HG02763 (cell line): ENCODE measurements around the gene GLOD5.

Experiments
- ATAC-seq: cut with Tn5 transposase; IDR thresholded peaks from one replicate; pipeline ENCODE4 v1.9.1; 2021; ENCODE audit warnings: mild to moderate bottlenecking, moderate library complexity; ENCODE audit not compliant: unreplicated experiment

The GLOD5 gene

DNA sequence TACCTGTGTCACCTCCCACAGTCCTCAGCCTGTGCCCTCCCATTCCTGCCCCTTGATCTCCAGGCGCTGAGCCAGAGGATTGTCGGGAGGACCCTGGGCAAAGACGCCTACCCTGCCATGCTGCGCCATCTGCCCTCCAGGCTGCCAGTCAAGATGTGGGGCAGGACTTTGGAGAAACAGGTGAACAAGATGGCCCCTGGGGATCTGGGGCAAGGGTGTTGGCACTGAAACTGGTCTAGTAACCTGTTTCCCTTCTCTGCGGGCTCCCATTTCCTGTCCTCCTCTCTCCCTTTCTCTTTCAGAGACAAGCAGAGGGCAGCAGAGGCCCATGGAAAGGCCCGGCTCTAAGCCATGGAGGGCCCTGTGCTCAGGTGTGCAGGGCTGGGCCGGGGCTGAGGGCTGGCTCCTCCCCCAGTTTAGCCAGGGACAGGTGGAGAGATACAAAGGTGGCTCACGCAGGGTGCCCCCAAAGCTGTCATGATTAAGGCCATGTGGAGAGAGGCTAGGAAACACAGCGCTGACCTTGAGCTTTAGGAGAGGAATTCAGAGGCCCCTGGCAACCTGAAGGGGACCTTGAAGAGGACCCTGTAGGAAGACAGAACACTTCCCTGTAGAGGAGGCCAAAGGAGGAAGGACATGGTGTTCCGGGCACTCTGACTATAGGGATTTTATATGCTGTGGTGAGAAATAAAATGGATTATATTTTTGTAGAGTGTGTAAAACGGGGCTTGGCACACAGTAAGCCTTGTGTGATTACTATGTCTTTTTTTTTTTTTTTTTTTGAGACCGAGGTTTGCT, at the start of gene GLOD5:
Gene GLOD5, plus strand, starts transcription at position 74 of the 798 bp plus-strand sequence. Its CDS starts 44 bp downstream, at position 118.
- no peak for ATAC-seq

DNA sequence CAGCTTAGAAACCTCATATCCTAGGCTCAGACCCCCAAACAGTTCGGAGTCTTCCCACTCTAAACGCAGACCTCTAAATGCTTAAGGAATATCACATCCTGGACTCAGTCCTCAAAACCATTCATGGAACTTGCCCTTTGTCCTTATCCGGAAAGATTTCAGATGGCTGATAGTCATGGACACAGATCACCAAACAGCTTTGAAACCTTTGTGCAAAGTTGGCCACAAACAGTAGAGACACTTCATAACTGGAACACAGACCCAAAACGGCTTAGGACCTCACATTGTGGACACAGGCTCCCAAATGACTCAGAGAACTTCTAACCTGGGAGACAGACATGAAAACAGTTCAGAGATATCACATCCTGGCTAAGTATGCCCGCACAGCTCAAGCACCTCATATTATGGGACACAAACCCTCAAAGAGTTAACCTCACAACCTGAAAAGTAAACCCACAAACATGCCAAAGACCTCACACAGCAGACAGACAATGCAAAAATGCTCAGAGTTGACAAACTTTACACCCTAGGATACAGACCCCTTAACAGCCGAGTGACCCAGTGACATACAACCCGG, 49.5 kb upstream of the GLOD5 start:
- no peak for ATAC-seq

DNA sequence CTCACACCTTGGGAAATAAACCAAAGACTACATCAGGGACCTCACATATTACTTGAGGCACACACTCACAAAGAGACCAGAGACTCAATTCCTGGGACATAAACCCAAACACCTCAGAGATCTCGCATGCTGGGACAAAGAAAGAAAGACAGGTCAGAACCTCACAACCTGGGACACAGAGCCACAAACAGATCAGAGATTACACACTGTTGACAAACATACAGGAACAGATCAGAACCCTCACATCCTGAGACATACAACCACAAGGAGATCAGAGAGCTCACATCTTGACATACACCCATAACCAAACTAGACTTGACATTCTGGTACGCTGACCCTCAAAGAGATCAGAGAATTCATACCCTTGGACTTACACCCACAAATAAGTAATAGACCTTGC, 47.7 kb upstream of the GLOD5 start:
- ATAC-seq = no peak

DNA sequence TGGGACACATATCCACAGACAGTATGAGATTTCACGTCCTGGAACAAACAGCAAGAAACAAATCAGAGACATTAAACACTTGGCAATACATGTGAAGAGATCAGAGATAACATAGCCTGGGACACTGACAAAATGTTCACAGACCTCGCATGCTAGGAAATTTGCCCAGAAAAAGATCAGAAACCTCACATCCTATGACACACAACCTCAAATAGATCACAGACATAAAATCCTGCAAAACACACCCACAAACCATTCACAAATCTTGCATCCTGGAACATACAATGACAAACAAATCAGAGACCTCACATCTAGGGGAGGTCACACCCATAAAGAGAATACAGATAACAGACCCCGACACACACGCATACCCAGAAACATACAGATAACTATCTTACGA, 47.0 kb upstream of the GLOD5 start:
- ATAC-seq = no peak

DNA sequence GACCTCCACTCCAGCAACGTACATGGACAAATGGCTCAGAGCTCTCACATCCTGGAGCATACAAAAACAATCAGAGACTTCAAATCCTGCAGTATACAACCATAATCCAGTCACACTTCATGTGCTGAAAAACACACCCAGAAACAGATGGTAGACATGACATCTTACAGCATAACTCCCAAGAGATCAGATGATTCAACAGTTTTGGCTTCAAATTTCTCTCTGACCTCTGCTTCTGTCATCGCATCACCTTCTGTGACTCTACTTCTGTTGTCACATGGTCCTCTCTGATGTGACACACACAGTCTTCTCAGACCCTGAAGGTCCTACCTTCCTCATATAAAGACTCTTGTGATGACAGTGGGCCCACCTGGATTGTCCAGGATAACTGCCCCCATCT, 46.5 kb upstream of the GLOD5 start:
- no peak for ATAC-seq

DNA sequence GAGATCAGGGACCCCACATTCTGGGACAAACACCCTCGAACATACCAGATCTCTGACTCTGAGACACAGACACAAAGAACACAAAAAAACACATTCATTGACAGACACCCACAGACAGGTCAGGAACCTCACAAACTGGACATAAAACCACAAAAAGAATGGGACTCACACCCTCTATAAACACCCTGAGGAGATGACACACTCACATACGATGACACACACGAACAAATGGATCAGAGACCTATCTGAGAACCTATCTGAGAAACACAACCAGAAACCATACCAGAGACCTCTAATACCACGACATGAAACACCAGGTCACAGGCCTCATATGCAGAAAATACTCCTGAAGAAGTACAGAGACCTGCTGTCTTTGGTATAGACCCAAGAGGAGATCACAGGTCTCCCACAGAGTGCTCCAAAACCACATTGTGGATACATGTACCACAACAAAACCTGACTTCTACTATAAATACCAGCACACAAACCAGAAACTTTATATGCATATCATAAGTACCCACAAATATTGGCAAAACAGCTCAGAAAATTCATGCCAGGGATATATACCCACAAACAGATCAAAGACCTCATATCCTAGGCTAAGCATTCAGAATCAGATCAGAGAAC, 45.6 kb upstream of the GLOD5 start:
- ATAC-seq = no peak

DNA sequence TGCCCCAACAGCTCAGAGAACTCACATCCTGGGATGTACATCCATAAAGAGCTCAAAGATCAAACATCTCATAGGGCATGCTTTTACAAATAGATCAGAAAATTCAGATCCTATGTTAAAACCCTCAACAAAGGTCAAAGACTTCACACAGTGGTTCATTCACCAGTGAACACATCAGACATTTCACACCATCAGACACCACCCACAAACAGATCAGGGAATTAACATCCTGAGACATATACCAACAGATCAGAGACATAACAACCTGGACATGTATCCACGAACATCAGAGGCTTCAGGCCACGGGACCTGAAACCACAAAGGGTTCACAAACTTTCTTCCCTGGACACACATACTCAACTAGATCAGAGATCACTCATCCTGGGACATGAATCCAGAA, 41.6 kb upstream of the GLOD5 start:
- no peak for ATAC-seq

DNA sequence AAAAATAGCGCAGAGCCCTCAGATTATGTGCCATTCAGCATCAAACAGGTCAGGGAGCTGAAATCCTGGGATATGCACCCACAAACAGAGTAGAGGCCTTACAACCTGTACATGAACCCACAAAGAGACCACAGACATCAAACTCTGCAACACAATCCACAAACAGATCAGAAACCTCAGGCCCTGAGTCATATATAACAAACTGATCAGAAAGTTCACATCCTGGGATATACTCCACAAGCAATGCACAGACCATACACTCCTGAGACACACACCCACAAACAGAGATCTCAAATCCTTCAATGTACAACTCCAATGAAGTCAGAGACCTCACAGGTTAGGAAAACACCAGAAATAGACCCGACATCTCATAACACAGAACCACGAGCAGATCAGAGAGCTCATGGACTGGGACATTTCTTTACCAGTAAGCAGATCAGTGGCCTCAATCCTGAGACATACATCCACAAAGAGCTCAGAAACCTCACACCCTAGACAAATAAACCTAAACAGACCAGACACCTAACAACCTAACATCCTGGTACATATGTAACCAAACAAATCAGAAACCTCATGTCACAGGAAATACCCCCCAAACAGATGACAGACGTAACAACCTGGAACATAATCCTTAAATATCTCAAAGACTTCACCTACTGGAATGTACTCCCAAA, 40.8 kb upstream of the GLOD5 start:
- ATAC-seq = no peak

DNA sequence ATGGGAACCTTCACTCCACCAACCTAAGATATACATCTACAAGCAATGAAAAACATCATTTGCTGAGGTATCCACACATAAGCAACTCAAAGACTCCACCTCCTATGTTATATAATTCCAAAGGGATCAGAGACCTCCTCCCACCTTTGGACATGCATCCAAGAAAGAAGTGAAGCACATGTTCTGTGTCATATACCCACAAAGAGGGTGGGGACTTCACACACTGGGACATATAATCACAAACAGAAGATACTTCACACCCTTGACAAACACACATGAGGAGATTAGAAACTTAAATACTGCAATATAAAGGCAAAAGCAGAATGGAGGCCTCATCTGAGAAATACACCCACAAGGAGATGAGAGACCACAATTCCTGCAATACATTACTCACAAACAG, 39.6 kb upstream of the GLOD5 start:
- no peak for ATAC-seq

DNA sequence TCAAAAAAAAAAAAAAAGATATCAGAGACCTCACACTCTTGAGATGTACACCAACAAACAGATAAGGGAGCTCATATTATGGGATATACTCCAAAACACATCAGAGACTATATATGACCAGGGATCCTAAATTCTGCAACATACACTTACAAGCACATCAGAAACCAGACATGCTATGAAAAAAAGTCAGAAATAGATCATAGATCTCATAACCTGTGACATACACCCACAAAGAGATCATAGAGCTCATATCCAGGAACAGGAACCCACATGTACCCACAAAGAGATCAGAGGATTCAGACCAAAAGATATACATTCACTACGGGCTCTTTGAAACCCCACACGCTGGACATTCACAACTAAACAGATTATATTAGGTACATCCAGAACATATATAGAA, 35.0 kb upstream of the GLOD5 start:
- ATAC-seq = no peak

DNA sequence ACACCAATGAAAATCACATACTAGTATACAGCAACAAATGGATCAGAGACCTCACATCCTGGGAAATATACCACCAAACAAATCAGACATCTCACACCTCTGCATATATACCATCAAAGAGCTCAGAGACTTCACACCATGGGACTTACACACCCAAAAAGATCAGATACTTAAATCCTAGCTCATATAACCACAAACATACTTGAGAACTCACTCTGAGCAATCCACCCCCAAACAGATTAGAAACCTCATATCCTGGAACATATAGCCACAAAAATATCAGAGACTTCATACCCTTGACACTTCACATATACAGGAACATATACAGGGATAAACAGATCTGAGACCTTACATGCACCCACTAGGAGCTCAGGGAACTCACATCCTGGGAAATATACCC, 32.9 kb upstream of the GLOD5 start:
- ATAC-seq = no peak

DNA sequence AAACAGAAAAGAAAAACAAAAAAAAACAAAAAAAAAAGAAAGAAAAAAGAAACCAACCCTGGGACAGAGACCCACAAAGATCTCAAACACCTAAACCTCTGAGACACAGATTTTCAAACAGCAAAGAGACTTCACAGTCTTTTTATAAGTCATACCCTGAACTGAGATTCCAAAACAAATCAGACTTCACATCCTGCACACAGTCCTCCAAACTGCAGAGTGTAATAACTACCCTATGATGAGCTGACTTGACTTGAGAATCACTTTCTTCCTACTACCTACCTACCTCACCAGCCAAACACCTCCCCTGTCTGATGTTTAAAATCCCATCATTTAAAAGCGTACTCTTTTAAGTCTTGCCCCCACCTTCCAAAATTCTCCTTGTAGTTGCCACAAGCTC, 25.2 kb upstream of the GLOD5 start:
- no peak for ATAC-seq

DNA sequence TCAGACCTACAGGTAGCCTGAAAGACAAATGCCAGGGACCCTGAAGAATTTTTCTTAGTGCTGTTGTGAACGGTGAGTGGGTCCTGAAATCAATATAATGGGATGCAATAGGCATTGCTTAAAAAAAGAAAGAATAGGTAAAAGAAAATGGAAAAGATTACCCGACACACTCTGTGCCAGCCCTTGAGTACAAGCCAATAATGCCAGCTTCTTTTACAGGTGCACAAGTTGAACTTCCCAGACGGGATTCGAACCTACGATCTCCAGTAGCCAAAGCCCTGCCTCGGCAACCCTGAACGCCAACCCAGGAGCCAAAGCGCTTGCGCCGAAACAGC, 24.7 kb upstream of the GLOD5 start:
- no peak for ATAC-seq

DNA sequence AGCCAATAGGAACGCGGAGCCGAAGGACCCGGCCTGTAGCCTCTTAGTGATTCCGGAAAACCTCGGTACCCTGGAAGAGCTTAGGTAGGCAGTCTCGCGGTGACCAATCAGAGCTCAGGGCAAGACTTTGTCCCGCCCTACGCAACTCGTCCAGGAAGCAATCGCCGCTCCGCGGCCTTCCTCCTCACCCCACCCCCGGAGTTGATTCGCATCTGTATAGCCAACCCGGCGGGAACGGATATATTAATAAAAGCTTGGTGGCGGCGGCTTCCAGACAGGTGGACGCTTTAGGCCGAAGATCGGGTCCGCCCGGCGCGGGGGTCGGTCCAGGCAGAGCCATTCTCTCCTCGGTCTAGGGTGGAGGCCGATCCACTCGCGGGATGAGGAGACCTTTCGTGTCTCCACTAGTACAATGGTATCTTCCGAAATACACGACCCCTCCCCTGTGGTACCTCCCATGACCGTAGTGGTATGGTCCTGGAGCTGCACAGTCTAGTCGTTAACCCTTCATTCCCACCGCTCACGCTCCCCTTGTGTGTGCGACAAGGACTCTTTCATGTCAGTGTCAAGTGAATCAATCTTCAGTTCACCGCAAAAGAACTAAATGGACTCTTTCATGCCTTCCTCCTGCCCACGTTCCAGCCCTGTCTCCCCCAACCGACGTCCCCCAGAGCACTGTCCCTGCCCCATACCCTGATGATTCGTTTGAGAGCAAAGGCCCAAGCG, 24.2 kb upstream of the GLOD5 start:
- peak; percentile 97 for ATAC-seq

DNA sequence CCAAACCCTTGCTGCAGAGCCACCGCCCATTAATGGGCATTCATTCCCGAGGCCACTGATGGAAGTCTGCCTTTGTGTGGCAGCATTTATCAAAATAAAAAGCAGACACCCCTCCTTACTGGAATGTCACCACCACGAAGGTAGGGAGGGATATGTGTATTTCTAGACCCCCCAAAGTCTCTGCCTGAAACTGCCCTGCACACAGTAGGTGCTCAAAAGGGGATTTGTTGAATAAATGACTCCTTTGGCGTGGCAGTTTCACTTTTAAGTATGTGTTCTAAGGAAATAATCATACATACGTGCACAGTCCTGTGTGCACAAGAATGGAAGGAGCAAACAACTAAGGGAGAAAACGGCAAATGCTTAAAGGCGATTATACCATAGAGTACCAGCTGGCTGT, 23.6 kb upstream of the GLOD5 start:
- ATAC-seq = no peak

DNA sequence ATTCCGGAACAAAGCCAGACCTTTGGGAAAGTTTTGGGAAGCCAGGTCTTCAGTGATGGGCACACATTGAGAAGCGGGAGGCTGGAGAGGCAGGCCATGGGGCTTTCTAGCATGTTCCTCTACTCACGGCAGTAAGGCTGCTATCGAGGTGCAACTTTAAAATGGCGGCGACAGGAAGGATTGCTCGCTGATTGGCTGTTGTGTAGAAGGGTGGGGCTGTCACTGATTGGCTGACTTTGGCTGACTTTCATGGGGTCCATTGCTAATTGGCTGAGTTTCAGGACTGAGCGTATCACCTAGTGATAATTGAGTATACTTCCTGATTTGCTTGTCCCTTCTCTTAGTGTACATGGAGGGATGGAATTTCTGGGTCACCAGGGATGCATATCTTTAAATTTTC, 19.7 kb upstream of the GLOD5 start:
- no peak for ATAC-seq

DNA sequence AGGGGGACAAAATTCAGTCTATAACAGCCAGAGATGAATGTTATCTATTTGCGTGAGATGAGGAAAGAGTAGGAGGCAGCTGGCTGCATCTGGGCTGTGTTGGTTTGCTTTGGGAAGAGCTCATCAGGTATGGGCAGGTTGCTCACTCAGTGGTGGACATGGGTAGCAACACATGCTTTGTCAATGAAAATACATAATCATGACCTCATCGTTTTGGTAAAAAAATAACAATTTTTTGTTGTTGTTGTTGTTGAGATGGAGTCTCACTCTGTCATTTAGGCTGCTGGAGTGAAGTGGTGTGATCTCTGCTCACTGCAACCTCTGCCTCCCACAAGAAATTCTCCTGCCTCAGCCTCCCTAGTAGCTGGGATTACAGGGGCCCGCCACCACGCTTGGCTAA, 16.3 kb upstream of the GLOD5 start:
- no peak for ATAC-seq

DNA sequence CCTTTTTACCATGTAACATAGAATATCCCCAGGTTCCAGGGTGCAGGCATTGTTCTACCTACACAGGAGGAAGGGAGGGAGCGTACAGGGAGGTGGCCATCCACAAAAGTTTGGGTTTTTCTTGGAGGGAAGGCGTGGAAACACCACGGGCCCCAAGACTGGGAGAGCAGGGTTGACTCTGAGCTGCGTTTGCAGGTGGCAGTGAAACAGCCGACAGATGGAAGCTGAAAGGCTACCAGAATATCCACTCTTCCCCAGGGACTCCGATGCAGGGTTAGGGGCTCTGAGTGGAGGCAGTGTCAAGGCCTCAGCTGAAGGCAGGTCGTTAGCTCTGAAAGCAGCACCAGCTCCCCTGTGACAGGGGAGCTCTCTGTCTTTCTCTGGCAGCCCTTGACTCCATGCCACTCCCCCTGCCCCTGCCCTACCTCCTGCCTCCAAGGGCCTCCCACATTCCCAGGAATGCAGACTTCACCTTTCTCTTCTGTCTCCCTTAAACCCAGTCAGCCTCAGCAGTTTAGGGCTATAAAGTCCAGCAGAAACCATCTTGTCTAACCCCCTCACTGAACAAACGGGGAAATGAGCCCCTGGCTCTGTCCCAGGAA, 14.0 kb upstream of the GLOD5 start:
- ATAC-seq = no peak

DNA sequence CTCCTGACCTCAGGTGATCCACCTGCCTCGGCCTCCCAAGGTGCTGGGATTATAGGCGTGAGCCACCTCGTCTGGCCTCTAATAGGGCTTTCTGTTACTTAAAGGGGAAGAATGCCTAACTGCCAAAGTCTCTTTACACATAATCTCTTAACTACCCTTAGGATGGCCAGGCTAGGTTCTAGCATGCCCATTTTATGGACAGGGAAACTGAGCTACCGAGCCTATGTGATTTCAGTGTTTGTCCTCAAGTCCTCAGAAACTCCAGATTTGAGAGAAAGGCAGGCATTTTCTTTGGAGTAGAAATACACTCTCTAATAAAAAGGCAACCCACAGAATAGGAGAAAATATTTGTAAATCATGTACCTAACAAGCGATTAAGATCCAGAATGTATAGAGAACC, 12.4 kb upstream of the GLOD5 start:
- ATAC-seq = no peak

DNA sequence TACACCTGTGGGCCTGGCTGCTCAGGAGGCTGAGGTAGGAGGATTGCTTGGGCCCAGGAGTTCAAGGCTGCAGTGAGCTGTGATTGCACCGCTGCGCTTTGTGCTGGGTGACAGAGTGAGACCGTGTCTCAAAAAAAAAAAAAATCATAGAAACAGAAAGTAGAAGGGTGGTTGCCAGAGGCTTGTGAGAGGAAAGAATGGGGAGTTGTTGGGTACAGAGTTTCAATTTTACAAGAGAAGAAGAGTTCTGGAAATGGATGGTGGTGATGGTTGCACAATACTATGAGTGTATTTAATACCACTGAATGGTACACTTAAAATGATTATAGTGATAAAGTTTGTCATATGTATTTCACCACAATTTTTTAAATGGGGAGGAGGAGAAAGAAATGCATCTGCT, 10.2 kb upstream of the GLOD5 start:
- no peak for ATAC-seq

DNA sequence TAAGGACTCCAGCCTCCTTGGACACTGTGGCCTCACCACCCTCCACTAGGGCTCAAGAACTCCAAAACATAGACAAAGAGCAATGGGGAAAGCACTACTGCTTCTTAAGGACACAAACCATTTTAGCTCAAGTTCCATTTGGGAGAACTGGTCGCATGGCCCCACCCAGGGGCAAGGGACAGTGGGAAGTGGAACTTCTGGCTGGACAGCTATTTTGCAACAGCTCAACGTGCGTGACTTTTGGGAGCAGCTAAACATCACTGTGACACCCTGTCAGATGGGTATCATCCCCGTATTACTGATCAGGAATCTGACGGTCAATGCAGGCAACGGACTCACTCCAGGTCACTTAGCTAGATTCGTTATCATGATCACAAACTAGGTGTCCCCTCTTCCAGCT, 9.0 kb upstream of the GLOD5 start:
- no peak for ATAC-seq
